ENCODE results near the gene SOST.
"Not testable (repeated sequence)": the region's sequence is repeated elsewhere in the genome, so short reads cannot be mapped to it uniquely, and the experiment has no call there.

Gene SOST

DNA sequence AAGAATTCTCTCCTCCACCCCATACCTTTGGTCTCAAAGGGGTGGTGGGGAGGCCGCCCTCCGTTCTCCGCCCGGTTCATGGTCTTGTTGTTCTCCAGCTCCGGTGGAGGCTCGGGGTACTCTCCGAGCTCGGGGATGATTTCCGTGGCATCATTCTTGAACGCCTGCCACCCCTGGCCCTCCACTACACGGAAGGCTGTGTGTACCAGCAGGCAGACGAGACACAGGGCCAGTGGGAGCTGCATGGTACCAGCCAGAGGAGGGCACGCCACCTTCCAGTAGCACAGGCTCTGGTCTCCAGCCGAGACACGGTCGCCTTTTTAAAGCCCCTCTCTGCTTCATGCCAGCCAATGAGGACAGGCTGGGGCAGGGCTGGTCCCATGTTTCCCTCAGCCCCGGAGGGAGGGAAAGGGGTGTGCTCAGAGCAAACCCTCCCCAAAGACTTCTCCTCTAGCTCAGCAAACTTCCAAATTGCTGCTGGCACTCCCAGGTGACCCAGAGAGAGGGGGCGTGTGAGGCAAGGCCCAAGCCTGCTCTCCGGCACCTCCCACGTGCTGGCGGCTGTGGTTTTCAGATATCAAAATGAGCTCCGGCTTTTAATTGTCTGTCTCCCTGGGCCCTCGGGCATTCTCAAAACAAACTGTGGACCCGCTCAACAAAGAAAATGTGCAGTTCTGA lies at the start of gene SOST:
TSS of gene SOST (minus strand) at position 295 of the 678 bp plus-strand sequence. CDS start at position 245, 50 bp downstream.
- no peak within 1 kb of the TSS for H2AFZ ChIP-seq (ENCODE audit: low read depth, low read length)
- H3K36me3 ChIP-seq (ENCODE audit: insufficient read depth, low read length) = no peaks in the 10 kb centered on the region
- peaks cover 4% of the 10 kb centered on the region for H3K4me1 ChIP-seq (ENCODE audit: insufficient read depth, low read length)
- H3K4me3 ChIP-seq (ENCODE audit: low read length) = no peak within 1 kb of the TSS
- peaks cover 24% of the 10 kb centered on the region for H3K27me3 ChIP-seq (ENCODE audit: insufficient read depth, low read length)
- H3K9me3 ChIP-seq (ENCODE audit: low read length) = no peaks in the 10 kb centered on the region

DNA sequence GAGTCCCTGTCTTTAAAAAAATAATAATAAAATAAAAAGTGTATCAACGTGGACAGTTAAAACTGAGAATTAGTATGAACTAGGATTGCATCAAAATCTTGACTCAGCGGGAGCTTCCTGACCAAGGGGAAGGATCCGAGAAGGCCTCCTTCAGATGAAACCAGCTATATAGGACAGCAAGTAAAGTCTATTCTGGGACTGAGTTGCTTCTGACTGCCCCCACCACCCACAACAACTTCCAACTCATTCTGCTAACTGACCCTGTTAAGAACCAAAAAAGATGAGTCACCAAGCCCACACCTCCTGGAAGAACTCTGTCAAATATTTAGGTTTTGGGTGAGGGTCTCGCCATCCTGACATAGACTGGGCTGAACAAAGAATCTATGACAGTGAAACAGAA lies 49.5 kb upstream of the SOST start:
- Histone ChIP-seq H3K36me3 (ENCODE audit: insufficient read depth, low read length) (peaks cover 5% of the 10 kb centered on the region), H3K27me3 (ENCODE audit: insufficient read depth, low read length) (no peaks in the 10 kb centered on the region), H2AFZ (ENCODE audit: low read depth, low read length) (no peak overlapping the region), H3K4me3 (ENCODE audit: low read length) (no peak overlapping the region), H3K4me1 (ENCODE audit: insufficient read depth, low read length) (no peaks in the 10 kb centered on the region), H3K9me3 (ENCODE audit: low read length) (no peaks in the 10 kb centered on the region)

DNA sequence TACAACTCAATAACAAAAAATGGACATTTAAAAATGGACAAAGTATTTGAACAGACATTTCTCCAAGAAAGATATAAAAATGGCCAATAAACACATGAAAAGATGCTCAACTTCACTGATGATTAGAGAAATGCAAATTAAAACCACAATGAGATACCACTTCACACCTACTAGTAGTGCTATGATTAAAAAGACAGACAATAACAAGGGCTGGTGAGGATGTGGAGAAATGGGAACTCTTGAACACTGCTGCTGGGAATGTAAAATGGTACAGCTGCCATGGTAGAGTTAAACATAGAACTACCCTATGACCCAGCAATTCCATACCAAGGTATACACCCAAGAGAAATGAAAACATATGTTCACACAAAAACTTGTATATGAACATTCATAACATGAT lies 46.5 kb upstream of the SOST start:
- H3K27me3 ChIP-seq (ENCODE audit: insufficient read depth, low read length) = no peaks in the 10 kb centered on the region
- no peak overlapping the region for H2AFZ ChIP-seq (ENCODE audit: low read depth, low read length)
- H3K4me1 ChIP-seq (ENCODE audit: insufficient read depth, low read length) = peaks cover 13% of the 10 kb centered on the region
- no peak overlapping the region for H3K4me3 ChIP-seq (ENCODE audit: low read length)
- H3K9me3 ChIP-seq (ENCODE audit: low read length) = no peaks in the 10 kb centered on the region
- peaks cover 5% of the 10 kb centered on the region for H3K36me3 ChIP-seq (ENCODE audit: insufficient read depth, low read length)

DNA sequence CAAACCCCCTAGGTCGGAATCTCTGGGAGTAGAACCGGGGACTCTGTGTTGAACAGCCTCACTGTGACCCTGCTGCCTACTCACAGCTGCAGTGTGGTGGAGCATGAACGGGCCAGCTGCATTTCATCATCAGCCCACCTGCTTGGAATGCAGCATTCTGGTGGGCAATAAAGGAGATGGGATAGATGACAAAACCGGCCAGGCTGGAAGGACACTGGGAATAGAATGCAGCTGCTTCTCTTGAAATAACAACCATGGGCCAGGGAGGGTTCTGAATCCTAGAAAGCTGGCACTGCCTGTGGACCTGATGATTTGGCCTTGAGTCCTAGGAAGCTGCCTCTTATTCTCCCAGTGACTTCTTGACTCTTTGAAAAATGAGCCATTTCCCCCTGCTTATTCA lies 45.2 kb upstream of the SOST start:
- no peak overlapping the region for H2AFZ ChIP-seq (ENCODE audit: low read depth, low read length)
- H3K36me3 ChIP-seq (ENCODE audit: insufficient read depth, low read length) = peaks cover 4% of the 10 kb centered on the region
- H3K9me3 ChIP-seq (ENCODE audit: low read length) = no peaks in the 10 kb centered on the region
- no peak overlapping the region for H3K4me3 ChIP-seq (ENCODE audit: low read length)
- H3K27me3 ChIP-seq (ENCODE audit: insufficient read depth, low read length) = no peaks in the 10 kb centered on the region
- H3K4me1 ChIP-seq (ENCODE audit: insufficient read depth, low read length) = peaks cover 13% of the 10 kb centered on the region

DNA sequence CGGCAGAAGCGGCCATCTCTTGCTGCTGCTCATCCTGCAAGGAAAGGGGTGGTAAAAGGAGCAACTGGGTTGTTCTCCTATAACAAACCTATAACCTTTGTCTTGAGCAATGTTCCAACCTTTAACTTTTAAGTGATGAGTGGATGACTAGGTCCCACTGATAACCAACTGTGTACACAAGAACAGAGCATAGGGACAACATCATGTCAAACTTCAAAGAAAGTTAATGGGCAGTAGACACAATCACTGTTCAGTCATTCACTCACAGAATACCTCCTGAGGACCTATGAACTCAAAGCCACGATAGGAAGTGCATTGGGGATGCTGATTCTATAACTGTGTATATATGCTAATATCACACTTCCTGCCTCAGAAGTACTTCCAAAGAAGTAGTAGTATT lies 43.3 kb upstream of the SOST start:
- Histone ChIP-seq H2AFZ (ENCODE audit: low read depth, low read length) (no peak overlapping the region), H3K27me3 (ENCODE audit: insufficient read depth, low read length) (no peaks in the 10 kb centered on the region), H3K4me3 (ENCODE audit: low read length) (no peak overlapping the region), H3K4me1 (ENCODE audit: insufficient read depth, low read length) (peaks cover 13% of the 10 kb centered on the region), H3K9me3 (ENCODE audit: low read length) (peaks cover 2% of the 10 kb centered on the region), H3K36me3 (ENCODE audit: insufficient read depth, low read length) (no peaks in the 10 kb centered on the region)

DNA sequence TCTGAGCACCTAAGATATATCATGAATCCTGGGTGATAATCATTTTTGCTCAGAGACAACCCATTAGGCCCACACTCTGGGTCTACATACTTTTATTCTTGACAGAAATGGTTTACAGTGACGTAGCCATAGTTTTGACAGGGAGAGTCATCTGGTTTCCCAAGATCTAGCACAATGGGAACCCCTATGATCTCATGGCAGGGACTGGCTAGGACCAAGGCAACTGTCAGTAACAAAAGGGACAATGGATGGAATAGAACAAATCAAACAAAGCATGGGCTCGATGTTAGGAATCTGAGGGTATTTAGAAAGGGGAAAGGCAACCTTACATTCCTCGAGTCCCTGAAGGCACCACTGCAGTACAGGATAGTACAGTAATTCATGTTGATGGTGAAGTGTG lies 42.1 kb upstream of the SOST start:
- H3K4me1 ChIP-seq (ENCODE audit: insufficient read depth, low read length) = peaks cover 13% of the 10 kb centered on the region
- H3K4me3 ChIP-seq (ENCODE audit: low read length) = no peak overlapping the region
- H3K9me3 ChIP-seq (ENCODE audit: low read length) = peaks cover 2% of the 10 kb centered on the region
- H3K36me3 ChIP-seq (ENCODE audit: insufficient read depth, low read length) = no peaks in the 10 kb centered on the region
- H2AFZ ChIP-seq (ENCODE audit: low read depth, low read length) = no peak overlapping the region
- no peaks in the 10 kb centered on the region for H3K27me3 ChIP-seq (ENCODE audit: insufficient read depth, low read length)

DNA sequence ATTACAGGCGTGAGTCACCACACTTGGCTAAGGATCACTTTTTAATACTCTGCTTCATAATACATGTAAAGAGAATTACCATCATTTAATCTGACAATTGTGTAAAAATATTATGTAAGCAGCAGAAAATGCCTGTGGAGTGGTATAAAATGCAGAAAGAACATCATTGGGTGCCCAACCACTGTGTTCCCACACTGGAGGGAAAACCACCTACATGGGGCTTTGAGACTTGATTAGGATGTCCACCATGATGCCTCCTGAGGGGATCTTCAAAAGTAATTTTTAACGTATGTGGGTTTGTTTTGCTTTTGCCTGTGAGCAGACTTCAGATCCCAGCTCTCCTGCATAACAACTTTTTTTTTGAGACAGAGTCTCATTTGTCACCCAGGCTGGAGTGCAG lies 40.5 kb upstream of the SOST start:
- Histone ChIP-seq H3K9me3 (ENCODE audit: low read length) (peaks cover 2% of the 10 kb centered on the region), H3K4me3 (ENCODE audit: low read length) (no peak overlapping the region), H2AFZ (ENCODE audit: low read depth, low read length) (no peak overlapping the region), H3K36me3 (ENCODE audit: insufficient read depth, low read length) (no peaks in the 10 kb centered on the region), H3K4me1 (ENCODE audit: insufficient read depth, low read length) (peaks cover 13% of the 10 kb centered on the region), H3K27me3 (ENCODE audit: insufficient read depth, low read length) (no peaks in the 10 kb centered on the region)

DNA sequence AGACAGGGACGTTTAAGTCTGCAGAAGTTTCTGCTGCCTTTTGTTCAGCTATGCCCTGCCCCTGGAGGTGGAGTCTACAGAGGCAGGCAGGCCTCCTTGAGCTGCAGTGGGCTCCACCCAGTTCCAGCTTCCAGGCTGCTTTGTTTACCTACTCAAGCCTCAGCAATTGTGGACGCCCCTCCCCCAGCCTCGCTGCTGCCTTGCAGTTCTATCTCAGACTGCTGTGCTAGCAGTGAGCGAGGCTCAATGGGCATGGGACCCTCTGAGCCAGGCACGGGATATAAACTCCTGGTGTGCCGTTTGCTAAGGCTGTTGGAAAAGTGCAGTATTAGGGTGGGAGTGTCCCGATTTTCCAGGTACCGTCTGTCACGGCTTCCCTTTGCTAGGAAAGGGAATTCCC lies 39.4 kb upstream of the SOST start:
- not testable (repeated sequence) for H3K4me3 ChIP-seq (ENCODE audit: low read length); H3K27me3 ChIP-seq (ENCODE audit: insufficient read depth, low read length); H3K36me3 ChIP-seq (ENCODE audit: insufficient read depth, low read length); H2AFZ ChIP-seq (ENCODE audit: low read depth, low read length); H3K9me3 ChIP-seq (ENCODE audit: low read length)
- peaks cover 13% of the 10 kb centered on the region for H3K4me1 ChIP-seq (ENCODE audit: insufficient read depth, low read length)

DNA sequence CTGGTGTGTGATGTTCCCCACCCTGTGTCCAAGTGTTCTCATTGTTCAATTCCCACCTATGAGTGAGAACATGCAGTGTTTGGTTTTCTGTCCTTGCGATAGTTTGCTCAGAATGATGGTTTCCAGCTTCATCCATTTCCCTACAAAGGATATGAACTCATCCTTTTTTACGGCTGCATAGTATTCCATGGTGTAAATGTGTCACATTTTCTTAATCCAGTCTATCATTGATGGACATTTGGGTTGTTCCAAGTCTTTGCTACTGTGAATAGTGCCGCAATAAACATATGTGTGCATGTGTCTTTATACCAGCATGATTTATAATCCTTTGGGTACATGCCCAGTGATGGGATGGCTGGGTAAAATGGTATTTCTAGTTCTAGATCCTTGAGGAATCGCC lies 34.1 kb upstream of the SOST start:
- not testable (repeated sequence) for H3K4me1 ChIP-seq (ENCODE audit: insufficient read depth, low read length); H3K9me3 ChIP-seq (ENCODE audit: low read length); H3K36me3 ChIP-seq (ENCODE audit: insufficient read depth, low read length); H3K27me3 ChIP-seq (ENCODE audit: insufficient read depth, low read length); H2AFZ ChIP-seq (ENCODE audit: low read depth, low read length); H3K4me3 ChIP-seq (ENCODE audit: low read length)

DNA sequence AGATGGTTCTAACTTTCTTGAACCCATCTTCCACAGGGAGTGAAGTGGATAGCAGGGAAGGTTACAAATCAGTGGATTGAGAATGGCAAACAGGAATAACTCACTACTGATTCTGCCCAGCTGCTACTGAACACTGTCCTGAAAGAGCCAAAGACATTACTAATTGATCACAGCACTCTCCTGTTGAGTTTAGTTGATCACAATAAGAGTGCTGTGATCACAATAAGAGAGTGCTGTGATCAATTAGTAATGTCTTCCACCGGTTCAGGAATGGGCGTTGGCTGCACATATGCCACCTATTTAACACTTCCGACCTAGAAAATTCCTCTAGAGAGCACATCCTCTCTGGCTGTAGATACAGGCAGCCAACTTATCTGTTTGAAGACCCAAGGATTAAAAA lies 33.0 kb upstream of the SOST start:
- Histone ChIP-seq H3K36me3 (ENCODE audit: insufficient read depth, low read length) (no peaks in the 10 kb centered on the region), H3K9me3 (ENCODE audit: low read length) (no peaks in the 10 kb centered on the region), H2AFZ (ENCODE audit: low read depth, low read length) (peak overlapping the region; percentile 67), H3K27me3 (ENCODE audit: insufficient read depth, low read length) (no peaks in the 10 kb centered on the region), H3K4me3 (ENCODE audit: low read length) (peak overlapping the region; percentile 48), H3K4me1 (ENCODE audit: insufficient read depth, low read length) (peaks cover 3% of the 10 kb centered on the region)

DNA sequence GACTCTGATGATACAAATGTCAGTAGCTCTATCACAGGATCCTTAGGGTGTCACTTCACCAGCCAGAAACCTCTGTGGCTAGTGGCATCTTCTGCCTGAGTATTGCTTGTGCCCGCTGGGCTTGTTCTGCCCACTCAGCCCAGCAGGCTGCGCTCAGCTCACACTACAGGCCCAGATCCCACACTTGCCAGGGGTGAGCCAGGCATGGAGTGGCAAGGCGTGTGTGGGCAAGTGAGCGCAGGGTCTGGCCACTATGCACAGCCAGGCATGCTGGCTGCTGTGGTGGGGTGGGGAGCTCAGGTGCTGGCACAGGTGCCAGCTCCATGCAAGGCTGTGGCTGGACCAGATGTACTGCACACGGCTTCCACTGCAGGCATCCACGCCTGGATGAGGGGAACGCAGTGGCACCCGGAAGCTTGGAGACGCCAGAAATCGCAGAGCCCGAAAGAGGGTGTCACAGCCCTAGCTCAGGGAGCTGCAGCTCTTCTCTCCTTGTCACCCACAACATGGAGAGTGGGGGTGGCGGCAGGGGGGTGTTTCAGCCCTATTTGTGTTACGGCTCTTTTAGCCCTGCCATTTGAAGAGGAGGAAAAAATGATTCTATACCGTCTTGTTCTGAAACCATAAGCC lies 31.8 kb upstream of the SOST start:
- Histone ChIP-seq H3K36me3 (ENCODE audit: insufficient read depth, low read length) (no peaks in the 10 kb centered on the region), H3K9me3 (ENCODE audit: low read length) (no peaks in the 10 kb centered on the region), H2AFZ (ENCODE audit: low read depth, low read length) (no peak overlapping the region), H3K4me1 (ENCODE audit: insufficient read depth, low read length) (peaks cover 3% of the 10 kb centered on the region), H3K27me3 (ENCODE audit: insufficient read depth, low read length) (no peaks in the 10 kb centered on the region), H3K4me3 (ENCODE audit: low read length) (no peak overlapping the region)

DNA sequence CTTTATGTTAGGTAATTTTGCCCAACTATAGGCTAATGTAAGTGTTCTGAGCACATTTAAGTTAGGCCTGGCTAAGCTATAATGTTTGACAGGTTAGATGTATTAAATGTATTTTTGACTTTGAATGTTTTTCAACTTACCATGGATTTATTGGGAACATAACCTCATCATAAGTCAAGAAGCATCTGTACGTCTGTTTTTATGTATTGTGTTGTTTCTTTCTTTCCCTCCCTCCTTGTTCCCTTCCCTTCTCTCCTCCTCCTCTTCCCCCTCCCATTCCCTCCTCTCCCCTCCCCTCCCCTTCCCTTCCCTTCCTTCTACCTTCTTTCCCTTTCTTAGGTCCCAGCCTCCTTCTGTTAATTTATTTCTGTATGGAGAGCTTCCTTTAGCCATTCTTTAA lies 30.9 kb upstream of the SOST start:
- Histone ChIP-seq H3K36me3 (ENCODE audit: insufficient read depth, low read length) (no peaks in the 10 kb centered on the region), H2AFZ (ENCODE audit: low read depth, low read length) (no peak overlapping the region), H3K4me3 (ENCODE audit: low read length) (no peak overlapping the region), H3K9me3 (ENCODE audit: low read length) (no peaks in the 10 kb centered on the region), H3K4me1 (ENCODE audit: insufficient read depth, low read length) (peaks cover 9% of the 10 kb centered on the region), H3K27me3 (ENCODE audit: insufficient read depth, low read length) (no peaks in the 10 kb centered on the region)

DNA sequence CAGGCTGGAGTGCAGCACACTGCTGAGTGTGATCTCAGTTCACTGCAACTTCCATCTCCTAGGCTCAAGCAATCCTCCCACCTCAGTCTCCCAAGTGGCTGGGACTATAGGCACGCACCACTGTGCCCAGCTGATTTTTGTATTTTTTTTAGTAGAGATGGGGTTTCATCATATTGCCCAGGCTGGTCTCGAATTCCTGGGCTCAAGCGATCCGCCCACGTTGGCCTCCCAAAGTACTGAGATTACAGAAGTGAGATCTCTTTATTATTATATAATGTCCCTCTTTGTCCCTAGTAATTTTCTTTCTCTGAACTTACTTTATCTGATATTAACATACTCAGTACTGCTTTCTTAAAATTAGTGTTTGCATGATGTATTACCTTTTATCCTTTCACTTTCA lies 29.9 kb upstream of the SOST start:
- no peak overlapping the region for H3K4me3 ChIP-seq (ENCODE audit: low read length)
- no peaks in the 10 kb centered on the region for H3K36me3 ChIP-seq (ENCODE audit: insufficient read depth, low read length)
- peaks cover 14% of the 10 kb centered on the region for H3K4me1 ChIP-seq (ENCODE audit: insufficient read depth, low read length)
- no peak overlapping the region for H2AFZ ChIP-seq (ENCODE audit: low read depth, low read length)
- peaks cover under 1% of the 10 kb centered on the region for H3K27me3 ChIP-seq (ENCODE audit: insufficient read depth, low read length)
- H3K9me3 ChIP-seq (ENCODE audit: low read length) = no peaks in the 10 kb centered on the region

DNA sequence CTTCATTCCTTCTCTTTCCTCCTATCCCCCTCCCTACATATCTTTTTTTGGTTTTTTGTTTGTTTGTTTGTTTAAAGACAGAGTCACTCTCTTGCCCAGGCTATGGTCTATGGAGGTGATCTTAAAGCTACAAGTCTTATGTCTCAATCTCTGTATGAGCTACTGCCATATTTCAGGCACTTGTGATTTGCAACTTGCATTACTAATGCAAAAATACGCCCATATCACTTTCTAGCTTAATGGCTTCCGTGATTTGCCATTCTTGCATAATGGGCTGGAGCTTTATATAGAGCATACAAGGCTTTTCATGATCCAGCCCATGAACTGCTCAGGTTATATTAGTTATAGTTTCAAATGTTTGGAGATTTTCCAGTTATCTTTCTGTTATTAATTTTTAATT lies 29.1 kb upstream of the SOST start:
- H3K27me3 ChIP-seq (ENCODE audit: insufficient read depth, low read length) = peaks cover 8% of the 10 kb centered on the region
- H3K4me3 ChIP-seq (ENCODE audit: low read length) = no peak overlapping the region
- no peak overlapping the region for H2AFZ ChIP-seq (ENCODE audit: low read depth, low read length)
- H3K4me1 ChIP-seq (ENCODE audit: insufficient read depth, low read length) = peaks cover 14% of the 10 kb centered on the region
- H3K36me3 ChIP-seq (ENCODE audit: insufficient read depth, low read length) = no peaks in the 10 kb centered on the region
- H3K9me3 ChIP-seq (ENCODE audit: low read length) = no peaks in the 10 kb centered on the region

Measured in neuron (in vitro differentiated cells).